HG03354 (cell line): ENCODE measurements around the gene GJA5.

ENCODE experiments used
- ATAC-seq: cut with Tn5 transposase; IDR thresholded peaks from one replicate; pipeline ENCODE4 v1.9.1; 2021; ENCODE audit warnings: mild to moderate bottlenecking; ENCODE audit not compliant: unreplicated experiment, poor library complexity, severe bottlenecking

Gene GJA5

GRCh38 chr1:147760481-147761260 lies at the start of gene GJA5:
GJA5 (minus strand) TSS chr1:147760602; CDS start chr1:147759238, 1,364 bp downstream.
- ATAC-seq, result no peak

DNA sequence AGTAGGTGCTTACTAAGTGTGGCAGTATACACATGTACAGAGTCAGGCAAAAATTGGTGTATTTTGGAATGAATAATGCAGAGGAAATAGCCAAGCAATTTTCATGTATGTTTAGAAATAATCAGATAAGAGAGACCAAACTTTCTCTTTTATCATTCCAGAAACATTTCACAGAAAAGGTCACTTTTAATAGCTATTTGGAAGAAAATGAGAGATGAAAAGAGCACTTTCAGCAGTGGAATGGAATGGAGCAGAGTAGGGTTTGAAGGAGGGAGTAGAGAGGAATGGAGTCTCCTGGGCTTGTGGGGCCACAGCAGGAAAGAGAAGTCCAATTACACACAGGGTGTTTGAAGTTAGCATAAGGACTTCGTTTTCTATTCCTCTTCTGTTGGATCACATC lies 48.8 kb upstream of the GJA5 start:
- no peak for ATAC-seq

- no peak for ATAC-seq
Measured at GRCh38 chr1:147808025-147808424, 47.6 kb upstream of the GJA5 start.

- ATAC-seq, result no peak
Measured at GRCh38 chr1:147807405-147807804, 47.0 kb upstream of the GJA5 start.

DNA sequence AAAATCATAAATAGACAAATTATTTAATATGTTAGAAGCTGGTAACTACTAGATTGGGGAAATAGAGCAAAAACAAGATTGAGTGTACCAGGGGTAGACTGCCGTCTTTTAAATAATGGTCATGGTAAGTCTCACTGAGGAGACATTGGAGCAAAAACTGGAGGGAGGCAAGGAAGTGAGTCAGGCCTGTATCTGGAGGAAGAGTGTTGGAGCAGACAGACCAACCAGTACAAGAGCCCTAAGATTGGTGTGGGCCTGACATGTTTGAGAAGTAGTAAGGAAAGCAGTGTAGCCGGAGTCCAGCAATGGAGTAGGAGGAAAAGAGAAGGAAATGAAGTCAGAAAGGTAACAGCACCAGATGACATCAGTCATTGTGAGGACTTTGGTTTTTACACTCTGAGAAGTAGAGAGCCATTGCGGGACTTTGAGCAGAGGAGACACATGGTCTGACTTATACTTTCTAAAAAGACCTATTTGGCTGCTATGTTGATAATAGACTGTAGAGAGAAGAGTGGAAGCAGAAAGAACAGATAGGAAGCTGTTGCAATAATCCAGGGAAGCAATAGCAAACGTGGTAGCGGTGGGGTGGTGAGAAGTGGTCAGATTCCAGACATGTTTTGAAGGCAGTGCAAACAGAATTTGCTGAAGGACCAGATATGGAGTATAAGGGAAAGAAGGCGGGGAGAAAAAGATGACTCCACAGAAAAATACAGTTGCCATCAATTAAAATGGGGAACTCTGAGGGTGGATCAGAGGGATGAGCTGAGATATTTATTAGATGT lies 44.7 kb upstream of the GJA5 start:
- no peak for ATAC-seq

GRCh38 chr1:147800804-147801203 lies 40.4 kb upstream of the GJA5 start:
- ATAC-seq, result no peak

DNA sequence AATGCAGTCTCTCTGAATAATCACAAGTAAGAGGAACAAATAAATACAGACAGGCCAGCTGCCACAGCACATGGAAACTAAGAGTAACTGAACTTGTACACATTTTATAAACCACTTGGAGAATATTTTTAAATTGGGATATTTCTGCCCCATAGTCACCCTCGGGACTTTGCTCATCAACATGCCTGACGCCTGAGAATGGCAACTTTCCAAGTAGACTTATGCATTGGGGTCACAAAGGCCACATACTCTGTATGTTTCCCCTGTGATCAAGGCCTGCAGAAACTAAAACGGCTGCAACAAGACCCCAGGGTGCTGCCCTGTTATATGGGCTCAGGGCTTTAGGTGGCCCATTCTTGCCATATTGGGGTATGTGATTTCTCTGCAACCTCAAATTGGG lies 38.3 kb upstream of the GJA5 start:
- ATAC-seq, result no peak

GRCh38 chr1:147794570-147794969 lies 34.2 kb upstream of the GJA5 start:
- ATAC-seq, result no peak

DNA sequence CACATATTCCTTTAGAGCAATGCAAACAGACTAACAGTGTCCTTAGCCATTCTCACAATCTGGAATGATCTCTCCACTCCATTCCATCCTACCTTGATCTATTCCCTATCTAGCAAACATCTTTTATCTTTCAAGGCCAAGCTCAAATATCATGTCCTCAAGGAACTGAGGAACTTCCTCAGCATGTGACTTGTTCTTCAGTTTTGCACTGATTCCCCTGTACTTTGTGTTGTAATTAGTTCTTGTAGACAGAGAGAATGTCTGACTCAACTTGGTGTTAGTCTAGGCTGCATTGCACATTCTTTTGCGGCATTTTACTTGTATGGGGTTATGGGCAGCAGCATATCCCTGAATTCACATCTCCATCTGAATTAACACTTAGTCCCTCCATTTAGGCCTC lies 31.5 kb upstream of the GJA5 start:
- no peak for ATAC-seq

DNA sequence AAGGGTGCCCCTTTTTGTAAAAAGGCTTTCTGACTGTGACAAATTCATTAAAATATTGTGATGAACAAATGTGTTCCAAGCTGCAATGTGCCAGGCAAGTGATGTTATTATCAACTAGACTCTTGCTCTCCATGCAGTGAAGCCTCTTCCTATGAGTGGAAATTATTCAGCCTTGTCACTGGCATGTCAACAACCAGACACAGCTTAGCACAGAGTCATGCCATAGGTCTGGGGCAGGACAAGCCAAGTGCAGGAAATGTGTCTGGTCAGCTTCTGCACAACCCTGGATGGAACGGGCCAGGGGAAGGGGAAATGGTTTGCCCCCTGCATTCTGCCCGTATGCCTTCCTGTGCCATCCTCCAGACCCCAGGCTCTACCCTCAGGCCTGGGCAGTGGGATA lies 27.4 kb upstream of the GJA5 start:
- no peak for ATAC-seq

- ATAC-seq, result no peak
Measured at GRCh38 chr1:147786536-147786935, 26.1 kb upstream of the GJA5 start.

DNA sequence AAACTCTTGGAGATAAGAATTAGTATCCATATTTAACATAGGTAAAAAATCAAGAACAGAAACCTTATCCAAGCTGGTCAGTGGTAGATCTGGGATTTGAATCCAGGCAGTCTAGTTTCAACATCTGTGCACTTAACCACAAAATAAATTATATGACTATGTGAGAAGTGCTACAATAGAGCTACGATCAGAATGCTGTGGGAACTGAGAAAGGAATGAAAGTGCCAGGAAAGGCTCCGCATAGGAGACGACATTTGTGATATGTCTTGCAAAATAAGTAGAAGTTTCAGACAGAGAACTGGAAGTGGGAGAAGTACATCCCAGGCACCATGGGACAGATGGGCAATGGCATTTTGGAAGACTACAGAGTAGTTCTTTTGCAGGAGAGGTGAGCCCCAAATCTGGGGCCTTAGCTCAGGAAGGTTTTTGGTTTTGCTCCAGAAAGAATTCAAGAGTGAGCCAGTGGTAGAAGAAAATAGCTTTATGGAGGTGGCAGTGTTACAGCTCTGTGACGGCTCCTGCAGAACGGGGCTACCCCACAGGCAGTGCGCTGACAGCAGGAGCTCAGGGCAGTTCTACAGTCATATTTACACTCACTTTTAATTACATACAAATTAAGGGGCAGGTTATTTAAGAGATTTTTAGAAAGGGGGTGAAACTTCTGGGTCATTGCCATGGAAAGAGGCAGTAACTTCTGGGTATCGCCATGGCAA lies 25.5 kb upstream of the GJA5 start:
- no peak for ATAC-seq

- ATAC-seq, result no peak
Measured at GRCh38 chr1:147784941-147785340, 24.5 kb upstream of the GJA5 start.

- no peak for ATAC-seq
Measured at GRCh38 chr1:147781056-147781471, 20.7 kb upstream of the GJA5 start.

DNA sequence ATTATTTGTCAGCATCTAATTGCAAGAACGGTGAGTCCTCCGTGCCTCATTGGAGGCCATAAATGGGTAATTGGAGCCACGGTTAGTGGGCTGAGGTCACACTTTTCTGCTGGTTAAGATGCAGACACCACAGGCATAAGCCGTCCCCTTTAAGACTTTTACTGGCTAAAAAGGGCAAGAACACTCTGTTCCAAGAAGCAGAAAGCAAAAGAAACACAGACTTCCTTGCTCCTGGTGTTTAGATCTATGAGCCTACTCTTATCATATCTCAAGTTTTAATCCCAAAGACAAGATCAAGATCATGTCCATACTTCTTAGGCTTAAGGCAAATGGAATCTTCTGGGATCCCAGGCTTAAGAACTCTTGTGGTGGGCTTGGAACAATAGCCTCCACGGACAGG lies 17.3 kb upstream of the GJA5 start:
- no peak for ATAC-seq

- no peak for ATAC-seq
Measured at GRCh38 chr1:147773215-147773715, 12.9 kb upstream of the GJA5 start.

GRCh38 chr1:147772570-147772969 lies 12.2 kb upstream of the GJA5 start:
- ATAC-seq, result no peak

DNA sequence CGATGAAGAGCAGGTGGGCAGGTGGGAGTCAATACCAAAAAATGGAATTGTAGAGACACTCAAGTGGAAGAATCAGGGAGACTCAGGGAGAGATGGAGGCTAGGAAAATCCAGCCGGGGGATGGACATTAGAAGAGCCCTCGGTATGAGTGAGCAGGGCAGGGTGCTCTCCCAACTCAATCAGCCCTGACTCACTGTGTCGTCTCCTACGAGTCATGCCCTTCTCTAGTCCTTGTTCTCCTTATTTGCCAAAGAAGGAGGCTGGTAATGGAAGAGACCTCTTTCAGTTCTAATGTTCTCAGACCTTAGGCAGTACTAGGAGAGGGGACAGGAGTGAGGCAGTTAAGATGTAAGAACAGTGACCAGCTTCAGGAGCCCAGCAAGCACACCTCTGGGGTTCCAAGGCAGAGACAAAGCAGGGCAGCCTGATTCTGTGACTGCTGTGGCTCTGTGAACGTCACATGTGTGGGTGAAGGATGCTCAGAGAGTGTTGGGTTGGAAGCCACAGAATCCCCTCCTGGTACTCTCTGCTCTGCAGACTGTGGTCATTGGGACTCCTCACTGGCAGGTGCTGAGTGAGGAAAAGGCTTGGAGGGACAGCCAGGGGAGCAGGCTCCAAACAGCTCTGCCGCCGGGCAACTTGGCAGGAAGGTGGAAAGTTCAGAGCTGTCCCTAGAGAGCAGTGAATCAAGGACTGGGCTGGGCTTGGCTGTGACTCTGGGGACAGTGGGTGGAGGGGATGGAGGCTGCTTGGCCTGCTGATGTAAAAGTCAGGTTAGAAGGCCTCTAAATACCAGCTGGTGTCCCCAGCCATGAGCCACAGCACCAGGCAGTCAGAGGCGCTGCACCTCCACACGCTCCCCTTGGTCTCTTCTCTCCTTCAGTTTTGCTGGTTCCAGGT lies 11.1 kb upstream of the GJA5 start:
- no peak for ATAC-seq

GRCh38 chr1:147769106-147769505 lies 8.7 kb upstream of the GJA5 start:
- ATAC-seq, result no peak
